LoVo (cell line): ENCODE measurements around the gene MRPS7.
"Not testable (repeated sequence)": the region's sequence is repeated elsewhere in the genome, so short reads cannot be mapped to it uniquely, and the experiment has no call there.

Source experiments
- DNase-seq: peaks from one replicate; pipeline ENCODE4 v3.0.0-alpha.2; 2016; ENCODE audit warnings: low spot score

The MRPS7 gene

GRCh38 chr17:75271233-75271954 lies 9.7 kb downstream of the MRPS7 start:
- DNase-seq: peak; percentile 88

DNA sequence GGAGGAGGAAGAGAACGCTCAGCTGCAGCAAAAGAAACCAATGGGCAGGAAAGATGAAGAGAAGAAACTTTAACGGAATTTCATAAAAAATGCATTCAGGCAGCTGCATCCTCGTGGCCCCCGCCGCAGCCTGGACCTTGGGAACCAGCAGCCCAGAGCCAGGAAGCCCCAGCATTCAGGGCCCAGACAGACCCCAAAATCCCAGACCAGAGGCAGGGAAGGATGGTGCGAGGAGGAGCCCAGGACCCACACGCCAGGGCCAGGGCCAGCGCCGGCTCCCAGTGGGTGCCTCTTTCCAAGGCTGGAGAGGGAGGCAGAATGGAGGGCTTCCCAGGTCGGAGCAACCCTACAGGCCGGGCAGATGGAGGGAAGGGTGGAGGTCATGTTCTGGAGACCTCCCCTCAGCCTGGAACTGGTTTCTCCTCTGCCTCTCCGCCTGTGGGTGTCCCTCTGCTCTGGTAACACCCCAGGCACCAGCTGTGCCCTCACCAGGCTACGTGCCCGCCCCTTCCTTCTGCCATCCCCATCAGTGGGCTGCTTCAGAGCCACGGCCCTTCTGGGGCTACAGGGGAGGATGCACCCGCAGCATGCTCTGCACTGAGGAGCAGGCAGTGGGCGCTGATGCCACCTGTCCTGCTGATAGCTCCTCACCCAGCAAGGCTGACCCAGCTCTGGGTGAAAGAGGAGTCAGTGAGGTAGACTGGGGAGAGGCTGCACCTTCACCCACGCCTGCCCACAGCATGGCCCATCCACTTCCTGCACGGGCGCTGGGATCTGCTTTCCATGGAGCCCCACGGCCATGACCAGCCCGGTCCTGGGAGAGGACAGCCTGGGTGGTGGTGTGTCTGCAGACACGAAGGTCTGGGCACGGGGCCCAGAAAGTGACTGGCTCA lies 10.5 kb downstream of the MRPS7 start:
- DNase-seq: no peak

- DNase-seq: no peak
Measured at GRCh38 chr17:75272848-75273184, 11.1 kb downstream of the MRPS7 start.

DNA sequence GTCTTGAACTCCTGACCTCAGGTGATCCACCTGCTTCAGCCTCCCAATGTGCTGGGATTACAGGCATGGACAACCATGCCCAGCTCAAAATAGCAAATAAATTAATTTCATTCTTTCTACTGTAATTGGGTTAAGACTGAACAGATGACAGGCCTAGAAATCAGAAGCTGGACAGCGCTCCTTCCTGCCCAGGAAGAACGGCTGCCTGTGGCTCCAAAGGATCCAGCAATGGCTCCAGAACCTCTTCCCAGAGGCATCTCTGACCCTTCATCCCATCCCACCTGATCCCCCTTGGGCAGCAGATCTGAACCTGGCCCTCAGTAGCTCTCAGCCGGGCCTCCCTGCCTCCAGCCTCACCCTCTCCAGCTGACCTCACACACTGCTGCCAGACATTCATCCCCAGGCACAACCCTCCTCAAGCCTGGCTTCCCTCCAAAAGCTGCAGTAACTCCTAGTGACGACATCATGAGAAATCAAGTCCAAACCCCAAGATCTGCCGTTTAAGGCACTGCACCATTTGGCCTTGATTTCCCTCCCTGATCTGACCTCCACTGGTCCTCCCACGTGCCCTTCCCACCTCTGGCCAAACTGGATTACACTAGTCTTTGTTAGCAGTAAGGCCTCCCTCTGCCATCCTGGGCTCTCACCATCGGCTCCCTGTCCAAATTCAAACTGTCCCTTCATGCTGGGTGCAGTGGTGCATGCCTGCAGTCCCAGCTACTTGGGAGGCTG lies 12.5 kb downstream of the MRPS7 start:
- no peak for DNase-seq

GRCh38 chr17:75277664-75278071 lies 16.0 kb downstream of the MRPS7 start:
- no peak for DNase-seq

DNA sequence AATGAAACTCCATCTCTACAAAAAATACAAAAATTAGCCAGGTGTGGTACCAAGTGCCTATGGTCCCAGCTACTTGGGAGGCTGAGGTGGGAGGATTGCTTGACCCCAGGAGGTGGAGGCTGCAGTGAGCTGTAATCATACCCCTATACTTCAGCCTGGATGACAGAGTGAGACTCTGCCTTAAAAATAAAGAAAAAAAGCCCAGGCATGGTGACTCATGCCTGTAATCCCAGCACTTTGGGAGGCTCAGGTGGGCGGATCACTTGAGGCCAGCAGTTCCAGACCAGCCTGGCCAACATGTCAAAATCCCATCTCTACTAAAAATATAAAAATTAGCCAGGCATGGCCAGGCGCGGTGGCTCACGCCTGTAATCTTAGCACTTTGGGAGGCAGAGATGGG lies 18.5 kb downstream of the MRPS7 start:
- DNase-seq: not testable (repeated sequence)

GRCh38 chr17:75285123-75285522 lies 23.4 kb downstream of the MRPS7 start:
- no peak for DNase-seq

GRCh38 chr17:75287221-75287620 lies 25.5 kb downstream of the MRPS7 start:
- no peak for DNase-seq

DNA sequence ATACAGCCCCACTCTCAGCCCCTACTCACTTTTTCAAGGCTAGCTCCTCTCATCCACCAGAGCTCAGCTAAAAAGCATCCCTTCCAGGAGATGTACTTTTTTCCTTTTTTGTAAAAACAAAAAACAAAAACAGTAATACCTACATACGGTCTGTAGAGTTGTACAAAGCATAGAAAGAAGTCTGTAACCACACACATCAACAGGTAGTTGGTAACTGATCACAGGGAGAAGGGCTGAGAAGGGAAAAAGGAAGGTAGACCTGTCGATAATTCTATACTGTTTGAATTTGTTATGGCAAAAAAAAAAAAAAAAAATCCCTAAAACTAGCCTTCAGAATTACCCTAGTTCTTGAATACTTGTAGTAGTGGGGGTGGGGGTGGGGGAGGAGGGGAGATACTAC lies 26.7 kb downstream of the MRPS7 start:
- no peak for DNase-seq

DNA sequence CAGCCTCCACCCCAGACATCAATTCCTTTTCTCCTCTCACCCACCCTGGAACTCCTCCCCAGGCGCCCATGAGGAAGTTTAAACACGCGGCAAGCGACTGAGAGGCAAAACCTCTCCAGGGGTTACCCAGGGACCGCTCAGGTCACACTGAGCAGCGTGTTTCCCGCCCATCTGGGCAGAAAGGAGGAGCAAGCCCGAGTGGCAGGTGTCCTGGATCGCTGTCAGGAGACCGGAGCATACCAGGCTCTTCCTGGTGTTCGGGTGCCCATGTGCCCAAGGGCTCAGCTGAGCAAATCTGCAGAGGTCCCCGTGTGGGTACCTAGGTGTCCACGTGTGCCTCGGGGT lies 27.1 kb downstream of the MRPS7 start:
- peak; percentile 52 for DNase-seq

GRCh38 chr17:75289115-75289831 lies 27.6 kb downstream of the MRPS7 start, which contains the start of gene SLC25A19:
SLC25A19 (minus strand) TSS chr17:75289433; CDS start chr17:75286764, 2,669 bp downstream.
- DNase-seq: peak; percentile 99

DNA sequence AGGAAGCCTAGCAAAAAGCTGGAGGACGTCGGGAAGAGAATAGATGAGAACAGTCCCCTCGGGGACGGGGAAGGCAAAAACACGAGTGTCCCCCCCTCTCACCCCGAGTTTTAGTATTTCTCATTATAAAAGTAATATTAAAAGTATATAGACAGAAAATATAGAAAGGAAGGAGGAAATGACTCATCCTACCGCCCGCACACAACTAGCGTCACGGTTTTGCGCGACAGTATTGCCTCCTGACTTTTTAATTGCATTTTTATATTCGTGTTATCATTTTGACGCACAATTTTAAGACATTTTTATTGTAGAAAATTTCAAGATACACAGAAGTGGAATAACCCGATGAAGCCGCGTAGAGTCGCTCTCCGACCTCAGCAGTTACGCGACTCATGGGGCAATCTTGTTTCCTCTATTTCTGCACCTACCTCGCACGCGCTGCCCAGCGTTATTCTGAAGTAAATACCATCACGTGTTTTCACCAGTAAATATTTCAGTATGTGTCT lies 28.2 kb downstream of the MRPS7 start:
- DNase-seq: no peak

- DNase-seq: not testable (repeated sequence)
Measured at GRCh38 chr17:75292810-75293448, 31.2 kb downstream of the MRPS7 start.

- DNase-seq: no peak
Measured at GRCh38 chr17:75295201-75296158, 33.8 kb downstream of the MRPS7 start.

DNA sequence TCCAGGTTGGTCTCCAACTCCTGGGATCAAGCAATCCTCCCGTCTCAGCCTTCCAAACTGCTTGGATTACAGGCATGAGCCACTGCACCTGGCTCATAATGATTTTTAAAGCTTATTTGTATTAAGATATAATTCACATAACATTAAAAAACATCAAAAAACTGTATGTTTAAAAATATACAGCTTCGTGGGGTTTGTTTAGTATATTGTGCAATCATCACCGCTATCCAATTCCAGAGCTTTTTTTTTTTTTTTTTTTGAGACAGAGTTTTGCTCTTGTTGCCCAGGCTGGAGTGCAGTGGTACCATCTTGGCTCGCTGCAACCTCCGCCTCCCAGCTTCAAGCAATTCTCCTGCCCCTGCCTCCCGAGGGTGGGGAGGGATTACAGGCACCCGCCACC lies 38.6 kb downstream of the MRPS7 start:
- DNase-seq: no peak

GRCh38 chr17:75301049-75301448 lies 39.4 kb downstream of the MRPS7 start:
- DNase-seq: no peak

GRCh38 chr17:75301502-75302206 lies 40.0 kb downstream of the MRPS7 start:
- no peak for DNase-seq

DNA sequence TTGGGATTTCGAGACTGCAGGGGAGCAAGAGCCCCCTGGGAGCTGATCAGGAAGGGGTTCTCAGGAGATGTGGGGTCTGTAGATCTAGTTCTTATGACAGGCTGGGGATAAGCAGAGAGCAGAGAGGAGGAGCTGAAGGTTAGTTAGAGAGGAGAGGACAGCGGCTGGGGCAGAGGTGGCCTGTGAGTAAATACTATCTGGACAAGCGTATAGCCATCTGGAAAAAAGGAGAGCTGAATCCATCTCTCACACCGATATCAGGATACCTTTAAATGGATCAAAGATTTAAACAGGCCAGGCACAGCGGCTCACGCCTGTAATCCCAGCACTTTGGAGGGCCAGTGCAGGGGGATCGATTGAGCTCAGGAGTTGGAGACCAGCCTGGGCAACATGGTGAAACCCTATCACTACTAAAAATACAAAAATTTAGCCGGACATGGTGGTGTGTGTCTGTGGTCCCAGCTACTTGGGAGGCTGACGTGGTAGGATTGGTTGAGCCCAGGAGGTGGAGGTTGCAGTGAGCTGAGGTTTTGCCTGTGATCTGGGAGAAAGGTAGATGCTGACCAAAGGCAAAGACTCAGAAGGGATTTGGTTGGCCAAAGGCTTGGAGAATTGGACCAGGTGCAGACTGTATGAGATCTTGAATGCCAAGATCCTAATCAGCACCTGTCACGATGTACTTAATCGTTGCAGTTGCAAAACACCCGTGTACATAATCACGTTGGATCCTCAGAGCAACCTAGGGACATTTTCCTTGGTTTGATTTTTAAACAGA lies 46.5 kb downstream of the MRPS7 start:
- DNase-seq: no peak
